NCI-H748 (cell line): ENCODE results near the gene PARP3.

Experiments
- DNase-seq: peaks from one replicate; lab custom pipeline; 2025; ENCODE audit not compliant: unreplicated experiment; lab: John Stamatoyannopoulos, UW

Gene PARP3

DNA sequence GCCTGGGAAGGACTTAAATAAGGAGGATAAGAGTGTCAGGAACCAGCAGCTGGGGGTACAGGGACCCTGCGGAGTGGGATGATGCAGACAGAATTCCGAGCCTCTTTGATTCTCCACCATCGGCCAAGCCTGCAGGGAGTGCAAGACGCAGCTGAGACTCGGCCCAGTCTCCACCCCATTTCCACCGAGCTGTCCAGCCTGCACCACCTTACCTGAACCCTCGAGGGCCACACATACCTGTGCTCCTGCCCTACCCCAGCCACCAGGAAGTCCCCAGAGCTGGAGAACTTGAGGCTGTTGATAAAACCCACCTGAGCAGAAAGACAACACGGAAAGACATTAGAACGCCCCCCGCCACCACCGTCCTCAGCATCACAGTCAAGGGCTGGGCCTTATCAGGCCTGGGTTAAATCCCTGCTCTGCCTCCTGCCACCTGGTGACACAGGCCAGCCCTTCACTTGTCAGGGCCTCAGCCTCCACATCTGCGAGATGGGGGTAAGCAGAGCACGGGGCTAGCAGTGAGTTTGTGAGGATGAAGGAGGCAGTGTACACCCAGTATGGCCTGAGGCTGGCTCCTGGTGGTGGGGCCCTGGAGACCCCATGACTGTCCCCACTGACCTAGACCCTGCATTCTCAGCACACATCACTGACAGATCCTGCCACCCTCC, 8.6 kb upstream of the PARP3 start:
- DNase-seq = no peak

DNA sequence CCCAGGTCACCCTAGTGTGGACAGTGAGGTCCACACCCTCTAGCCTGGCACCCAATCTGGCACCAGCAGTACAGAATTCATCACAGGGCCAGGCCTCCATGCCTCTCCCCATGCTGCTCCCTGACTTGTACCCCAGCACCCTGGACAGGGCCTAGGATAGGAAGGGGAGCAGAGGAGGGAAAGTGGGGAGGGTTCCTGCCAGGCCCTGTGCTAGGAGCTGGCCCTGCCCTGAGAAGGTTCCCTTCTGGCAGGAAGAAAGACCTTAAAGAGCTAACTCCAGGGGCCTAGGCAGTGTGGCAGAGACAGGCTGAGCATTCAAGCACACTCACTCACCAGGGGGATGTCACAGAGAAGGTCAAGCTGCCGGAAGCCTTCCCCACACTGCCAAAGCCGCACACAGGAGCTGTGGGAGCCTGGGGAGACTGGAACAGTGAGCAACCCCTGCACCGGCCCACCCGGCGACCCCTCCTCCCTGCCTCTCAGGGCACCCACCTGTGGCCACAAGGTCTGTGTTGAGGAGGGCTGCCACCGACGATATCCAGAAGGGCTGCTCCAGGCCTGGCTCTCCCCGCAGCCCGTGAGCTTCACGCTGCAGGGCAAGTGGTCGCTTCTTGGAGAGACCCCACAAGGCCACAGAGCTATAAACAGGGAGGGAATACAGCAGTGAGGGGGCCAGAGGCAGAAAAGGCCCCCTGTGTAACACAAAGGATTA, 7.9 kb upstream of the PARP3 start:
- DNase-seq = no peak

DNA sequence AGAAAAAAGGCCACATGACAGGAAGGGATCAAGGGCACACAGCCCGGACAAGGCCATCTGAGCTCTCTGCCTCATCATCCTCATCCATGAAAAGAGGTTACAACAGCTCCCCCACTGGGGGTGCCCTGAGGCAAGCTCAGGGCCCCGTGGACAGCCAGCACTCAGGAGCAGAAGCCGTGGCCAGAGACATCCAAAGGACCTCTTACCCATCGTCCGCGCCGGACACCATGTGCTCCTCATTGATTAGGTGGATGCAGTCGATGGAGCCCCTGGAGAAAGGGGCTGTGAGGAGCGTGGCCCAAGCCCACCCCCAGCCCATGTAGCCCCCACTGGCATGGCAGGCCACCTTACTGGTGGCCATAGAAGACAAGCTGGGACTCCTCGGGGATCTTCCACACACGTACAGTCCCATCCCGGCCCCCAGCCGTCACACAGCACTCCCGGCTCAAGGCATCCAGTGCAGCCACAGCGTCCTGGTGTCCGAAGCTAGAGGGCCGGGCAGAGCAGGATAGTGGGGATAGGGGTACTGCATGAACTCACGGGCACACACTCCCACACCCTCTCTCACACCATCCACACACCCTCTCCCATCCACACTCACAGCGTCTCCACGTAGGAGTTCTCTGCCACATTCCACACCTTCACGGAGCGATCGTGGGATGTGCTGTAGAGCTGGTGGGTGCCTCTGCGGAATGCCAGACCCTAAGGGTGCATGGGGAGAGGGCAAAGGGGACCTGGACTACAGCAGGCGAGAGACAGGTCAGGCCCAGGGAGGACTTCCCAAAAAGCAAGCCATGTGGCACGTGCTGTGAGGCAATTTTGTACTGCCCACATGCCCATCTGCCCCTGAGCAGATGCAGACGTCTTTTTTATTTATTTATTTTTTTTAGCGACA, 6.9 kb upstream of the PARP3 start:
- no peak for DNase-seq

DNA sequence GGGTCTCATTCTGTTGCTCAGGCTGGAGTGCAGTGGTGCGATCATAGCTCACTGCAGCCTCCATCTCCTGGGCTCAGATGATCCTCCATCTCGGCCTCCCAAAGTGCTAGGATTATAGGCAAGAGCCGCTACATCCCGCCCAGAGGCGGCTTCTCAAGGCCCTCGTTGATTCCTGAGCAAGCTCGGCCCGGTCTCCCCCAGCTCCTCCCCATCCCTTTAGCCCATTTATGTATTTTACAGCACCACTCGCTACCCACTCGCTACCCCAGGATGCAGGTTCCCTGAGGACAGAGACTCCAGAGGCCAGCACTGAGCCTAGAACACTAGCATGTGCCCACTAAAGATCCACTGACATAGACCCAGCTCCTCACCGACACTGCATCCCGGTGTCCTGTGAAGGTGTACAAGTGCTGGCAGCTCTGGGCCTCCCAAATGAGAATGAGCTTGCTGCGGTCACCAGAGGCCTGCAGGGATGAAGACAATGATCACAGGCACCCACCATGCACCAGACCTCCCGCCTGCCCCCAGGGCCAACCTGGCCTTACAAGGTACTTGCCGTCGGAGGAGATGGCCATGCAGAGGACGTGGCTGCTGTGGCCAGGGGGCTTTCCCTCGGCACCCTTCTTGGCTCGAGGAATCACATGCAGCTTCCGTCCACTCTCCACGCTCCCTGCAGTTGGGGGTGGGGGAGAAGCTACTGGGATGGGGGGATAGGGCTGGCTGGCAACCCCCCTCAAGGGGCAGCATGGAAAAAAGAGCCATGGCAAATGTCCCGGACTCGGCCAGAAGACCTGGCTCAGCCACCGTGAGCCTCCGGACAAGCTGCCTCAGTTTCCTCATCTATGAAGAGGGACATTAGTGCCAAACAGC, 6.0 kb upstream of the PARP3 start:
- DNase-seq = no peak

DNA sequence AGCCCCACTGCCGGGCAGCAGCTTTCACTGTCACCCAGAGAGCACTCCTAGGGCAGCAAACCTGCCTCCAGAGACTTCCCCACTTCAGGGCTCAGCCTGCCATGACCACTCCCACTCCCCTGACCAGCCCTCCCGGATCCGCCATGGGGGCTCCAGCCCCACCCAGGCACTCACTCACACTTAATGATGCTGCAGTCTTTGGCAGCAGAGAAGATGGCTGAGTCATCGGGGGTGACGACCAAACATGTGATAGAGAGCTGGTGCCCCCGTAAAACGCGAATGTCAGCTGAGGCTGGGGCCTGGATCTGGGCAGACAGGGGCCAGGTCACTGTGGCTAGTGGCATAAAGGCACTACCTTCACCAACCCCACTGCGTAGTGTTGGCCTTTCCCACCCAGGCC, 5.1 kb upstream of the PARP3 start:
- DNase-seq = no peak

DNA sequence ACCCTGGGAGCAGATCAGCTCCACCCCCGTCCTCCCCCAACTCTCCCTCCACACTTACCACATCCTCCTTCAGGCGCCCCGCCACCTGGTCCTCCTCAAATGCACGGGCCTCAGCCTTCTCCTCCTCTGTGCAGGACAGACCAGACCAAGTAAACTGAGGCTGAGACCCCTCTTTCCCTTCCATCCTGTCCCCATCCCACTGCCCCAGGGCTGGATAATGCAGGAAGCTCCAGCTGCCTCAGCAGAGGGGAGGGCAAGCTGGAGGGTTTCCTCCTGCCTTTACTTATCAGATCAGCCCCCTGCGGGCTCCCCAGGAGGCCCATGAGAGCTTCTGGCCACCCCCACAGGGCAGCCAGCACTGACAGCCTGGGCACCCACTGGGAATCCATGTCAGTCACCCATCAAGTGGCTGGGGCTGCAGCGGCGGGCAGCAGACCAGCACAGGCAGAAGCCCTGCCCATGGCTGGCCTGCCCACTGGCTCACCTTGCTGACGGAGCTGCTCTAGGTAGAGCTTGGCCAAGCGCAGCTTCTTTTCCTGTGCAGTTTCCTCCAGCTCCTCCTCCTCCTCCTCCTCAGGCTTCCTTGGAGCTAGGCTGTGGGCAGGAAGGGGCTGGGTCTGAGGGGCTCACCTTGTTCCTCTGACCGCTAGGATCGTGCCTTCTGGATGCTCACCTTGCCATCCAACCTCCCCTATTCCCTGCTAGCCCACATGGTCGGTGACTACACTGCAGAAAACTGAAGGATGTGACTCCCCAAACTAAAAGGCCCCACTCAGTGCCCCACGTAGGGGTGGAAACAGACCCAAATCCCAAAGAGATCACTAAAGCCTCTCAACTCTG, 4.3 kb upstream of the PARP3 start:
- DNase-seq = no peak

DNA sequence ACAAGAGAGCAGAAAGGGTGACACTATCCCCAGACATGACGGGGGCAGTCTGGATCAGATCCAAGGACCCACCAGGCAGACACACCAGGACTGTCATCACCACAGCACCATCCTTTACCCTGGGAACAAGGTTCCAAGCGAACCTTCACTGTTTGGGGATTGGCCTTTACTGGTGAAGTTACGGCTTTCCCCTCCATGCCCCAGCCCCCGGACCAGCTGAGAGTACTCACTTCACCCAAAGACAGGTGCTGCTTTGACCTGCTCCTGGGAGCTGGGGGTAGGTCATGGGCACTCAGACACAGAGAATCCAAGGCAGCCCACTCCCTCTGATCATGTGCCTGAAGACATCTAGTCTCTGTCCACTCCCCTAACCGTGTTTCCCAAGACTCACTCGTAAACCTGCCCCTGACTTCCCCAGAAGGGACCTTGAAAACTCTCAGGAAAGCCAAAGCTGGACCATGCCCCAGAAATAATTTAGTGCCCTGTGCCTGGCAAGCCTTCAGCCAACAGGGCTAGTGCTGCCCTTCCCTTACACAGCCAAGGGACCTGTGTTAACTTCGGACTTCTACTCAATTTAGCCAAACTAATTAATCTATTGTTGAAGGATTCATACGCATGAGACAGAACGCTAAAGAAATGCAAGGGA, 3.3 kb upstream of the PARP3 start:
- no peak for DNase-seq

DNA sequence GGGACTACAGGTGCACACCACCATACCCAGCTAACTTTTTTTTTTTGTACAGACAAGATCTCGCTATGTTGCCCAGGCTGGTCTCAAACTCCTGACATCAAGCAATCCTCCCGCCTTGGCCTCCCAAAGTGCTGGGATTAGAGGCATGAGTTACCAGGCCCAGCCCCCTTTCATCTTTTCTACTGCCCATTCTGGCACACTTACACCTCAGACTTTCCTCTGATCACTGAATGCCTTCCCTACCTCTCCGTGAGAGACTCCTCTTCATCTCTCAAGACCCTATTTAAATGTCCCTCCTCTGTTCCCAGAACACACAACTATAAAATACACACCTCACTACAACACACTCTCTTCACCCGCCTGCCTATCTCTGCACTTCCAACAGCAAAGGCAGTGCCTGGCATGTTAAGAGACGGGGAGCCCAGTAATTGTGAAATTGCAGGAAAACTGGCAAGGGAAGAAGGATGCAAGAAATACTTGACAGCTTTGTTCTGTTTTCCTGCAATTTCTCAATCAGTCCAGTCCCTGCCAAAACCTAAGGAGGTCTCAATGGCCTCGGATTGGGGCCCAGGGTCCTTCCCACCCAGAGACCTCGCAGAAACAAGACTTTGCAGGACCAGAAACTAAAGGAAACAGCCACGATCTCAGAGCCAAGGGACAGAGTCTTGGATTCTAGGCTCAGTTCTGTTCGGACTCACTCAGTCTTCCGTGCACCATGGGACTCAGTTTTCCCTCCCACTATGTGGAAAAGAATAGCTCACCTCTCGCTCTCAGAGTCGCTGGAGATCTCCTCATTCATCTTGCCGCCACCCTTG, 1.3 kb upstream of the PARP3 start:
- DNase-seq = no peak

DNA sequence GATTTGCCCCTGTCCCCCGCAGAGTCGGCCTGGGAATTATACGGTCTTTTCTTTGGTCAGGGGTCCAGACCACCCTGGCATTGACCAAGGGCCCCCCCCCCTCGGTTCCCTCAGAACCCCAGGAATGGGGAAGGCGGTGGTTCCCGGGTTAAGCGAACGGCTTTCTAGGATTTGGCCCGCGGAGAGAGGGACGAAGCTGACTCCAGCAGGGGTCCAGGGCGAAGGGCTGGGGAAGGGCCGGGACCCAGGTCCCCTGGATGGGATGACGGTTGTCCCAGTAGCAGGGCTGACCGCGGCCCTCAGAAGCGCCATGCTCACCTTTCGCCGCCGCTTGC, 733 bp upstream of the PARP3 start:
- DNase-seq = no peak

DNA sequence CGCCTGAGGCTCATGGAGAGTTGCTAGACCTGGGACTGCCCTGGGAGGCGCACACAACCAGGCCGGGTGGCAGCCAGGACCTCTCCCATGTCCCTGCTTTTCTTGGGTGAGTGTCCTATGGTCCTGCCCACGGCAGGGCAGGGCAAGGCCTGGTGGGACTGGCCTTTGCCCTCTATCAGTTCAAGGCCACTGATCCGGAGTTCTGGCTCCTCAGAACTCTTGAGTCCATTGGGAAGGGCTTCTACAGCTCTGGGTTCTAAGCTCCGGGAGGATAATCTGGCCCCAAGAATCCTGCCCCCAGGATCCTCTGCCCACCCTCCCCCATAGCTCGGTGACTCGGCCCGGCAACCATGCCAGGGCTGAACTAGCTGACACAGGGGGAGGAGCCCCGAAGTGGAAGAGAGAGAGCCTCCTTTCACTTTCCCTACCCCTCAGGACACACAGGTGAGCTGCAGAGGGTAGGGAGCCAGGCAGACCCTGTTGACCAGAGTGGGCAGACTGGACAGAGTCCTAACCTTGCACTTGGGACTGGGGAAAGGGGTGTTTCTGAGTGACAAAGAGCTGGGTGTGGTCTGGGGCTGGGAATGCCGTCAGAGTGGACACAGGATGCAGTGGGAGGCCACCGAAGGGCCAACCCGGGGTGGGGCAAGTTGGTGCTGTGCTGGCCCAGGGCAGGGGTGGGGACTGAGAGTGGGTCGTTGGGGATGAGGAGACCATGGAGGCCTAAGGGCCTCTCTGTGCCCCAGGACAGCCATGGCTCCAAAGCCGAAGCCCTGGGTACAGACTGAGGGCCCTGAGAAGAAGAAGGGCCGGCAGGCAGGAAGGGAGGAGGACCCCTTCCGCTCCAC, 664 bp downstream of the PARP3 start:
- no peak for DNase-seq

DNA sequence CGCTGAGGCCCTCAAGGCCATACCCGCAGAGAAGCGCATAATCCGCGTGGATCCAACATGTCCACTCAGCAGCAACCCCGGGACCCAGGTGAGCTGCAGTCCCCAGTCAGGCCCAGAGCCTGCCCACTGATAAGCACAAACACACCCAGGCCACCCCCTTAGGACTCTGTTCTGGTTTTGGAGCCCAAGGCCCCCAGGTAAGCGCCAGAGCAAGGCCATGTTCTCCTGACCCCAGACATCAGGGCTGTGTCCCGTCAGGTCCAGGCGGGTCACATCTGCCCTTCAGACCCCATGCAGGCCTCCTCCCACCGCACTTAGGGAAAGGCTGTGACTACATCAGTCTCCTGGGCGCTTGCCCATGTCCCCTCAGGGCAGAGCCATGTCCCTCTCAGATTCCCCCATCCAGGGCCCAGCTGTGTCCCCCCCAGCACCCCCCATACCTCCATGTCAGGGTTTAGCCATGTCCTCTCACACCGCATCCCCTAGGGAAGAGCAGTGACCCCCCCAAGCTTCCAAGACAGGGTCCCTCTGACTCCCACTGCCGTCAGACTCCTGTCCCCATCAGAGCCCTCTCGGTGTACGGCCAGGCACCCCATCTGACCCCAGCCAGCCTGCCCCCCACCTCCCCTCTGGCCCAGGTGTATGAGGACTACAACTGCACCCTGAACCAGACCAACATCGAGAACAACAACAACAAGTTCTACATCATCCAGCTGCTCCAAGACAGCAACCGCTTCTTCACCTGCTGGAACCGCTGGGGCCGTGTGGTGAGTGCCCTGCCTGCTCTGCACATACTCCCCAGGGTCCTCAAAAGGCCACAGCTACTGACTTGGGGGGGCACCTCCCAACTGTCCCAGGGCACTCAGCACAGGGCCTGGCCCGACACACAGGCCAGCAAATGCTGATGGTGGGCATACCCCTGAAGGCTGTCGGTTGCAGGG, 1.6 kb downstream of the PARP3 start:
- no peak for DNase-seq

DNA sequence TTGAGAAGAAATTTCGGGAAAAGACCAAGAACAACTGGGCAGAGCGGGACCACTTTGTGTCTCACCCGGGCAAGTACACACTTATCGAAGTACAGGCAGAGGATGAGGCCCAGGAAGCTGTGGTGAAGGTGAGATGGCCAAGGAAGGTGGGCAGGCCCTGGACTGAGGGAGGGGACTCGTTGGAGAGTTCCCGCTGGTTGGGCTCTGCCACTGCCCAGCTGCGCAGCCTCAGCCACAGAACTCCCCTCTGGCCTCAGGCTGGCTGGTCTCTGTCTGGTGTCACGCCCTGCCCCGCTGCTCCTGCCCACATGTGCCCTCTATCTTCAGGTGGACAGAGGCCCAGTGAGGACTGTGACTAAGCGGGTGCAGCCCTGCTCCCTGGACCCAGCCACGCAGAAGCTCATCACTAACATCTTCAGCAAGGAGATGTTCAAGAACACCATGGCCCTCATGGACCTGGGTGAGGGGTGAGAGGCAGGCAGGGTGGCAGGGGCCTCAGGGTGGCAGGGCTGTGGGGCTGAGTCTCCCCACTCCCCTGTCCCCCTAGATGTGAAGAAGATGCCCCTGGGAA, 2.4 kb downstream of the PARP3 start:
- no peak for DNase-seq

DNA sequence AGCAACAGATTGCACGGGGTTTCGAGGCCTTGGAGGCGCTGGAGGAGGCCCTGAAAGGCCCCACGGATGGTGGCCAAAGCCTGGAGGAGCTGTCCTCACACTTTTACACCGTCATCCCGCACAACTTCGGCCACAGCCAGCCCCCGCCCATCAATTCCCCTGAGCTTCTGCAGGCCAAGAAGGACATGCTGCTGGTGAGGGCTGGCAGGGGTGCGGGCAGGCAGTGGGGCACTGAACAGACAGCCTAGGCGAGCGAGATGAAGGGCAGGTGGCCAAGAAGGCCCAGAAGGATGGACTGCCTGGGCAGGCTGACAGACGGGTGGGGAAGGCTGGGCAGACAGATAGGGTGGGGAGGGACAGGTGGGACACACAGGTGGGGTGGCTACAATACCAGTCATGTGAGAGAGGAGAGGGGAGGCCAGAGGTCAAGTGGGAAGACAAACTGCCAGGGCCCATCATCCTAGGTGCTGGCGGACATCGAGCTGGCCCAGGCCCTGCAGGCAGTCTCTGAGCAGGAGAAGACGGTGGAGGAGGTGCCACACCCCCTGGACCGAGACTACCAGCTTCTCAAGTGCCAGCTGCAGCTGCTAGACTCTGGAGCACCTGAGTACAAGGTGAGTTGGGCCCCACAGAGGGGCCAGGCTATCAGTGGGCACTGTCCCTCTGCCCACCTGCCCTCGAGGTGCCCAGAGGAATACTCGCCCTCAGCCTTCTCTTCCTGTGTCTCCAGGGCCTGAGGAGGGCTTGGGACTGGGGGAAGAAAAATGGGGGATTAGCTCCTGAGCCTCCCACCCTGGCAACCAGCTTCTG, 3.1 kb downstream of the PARP3 start:
- DNase-seq = no peak

DNA sequence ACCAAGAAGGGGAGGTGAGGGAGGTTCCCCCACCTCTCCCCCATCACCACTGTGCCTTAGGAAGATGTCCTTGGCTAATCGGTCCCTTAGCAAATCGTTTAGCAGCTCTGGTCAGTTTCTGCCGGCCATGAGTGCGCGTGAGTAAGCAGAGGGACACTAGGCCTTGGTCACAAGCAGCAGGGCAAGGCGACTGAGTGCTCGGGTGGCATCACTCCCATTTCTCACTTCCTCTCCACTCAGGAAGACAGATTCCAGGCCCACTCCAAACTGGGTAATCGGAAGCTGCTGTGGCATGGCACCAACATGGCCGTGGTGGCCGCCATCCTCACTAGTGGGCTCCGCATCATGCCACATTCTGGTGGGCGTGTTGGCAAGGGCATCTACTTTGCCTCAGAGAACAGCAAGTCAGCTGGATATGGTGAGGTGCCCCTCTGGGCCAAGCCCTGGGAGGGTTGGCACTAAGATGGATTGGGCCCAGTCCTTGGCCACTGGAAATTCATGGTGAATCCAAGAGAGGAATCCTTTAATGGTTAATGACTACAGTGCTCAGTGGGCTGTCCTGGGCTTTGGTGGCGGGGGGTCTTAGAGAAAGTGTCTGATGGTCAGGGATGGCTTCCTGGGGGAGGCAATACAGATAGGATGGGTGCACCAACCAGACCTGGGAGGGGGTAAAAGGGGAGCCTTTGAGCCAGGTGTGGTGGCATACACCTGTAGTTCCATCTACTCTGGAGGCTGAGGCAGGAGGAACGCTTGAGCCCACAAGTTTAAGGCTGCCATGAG, 4.0 kb downstream of the PARP3 start:
- no peak for DNase-seq

DNA sequence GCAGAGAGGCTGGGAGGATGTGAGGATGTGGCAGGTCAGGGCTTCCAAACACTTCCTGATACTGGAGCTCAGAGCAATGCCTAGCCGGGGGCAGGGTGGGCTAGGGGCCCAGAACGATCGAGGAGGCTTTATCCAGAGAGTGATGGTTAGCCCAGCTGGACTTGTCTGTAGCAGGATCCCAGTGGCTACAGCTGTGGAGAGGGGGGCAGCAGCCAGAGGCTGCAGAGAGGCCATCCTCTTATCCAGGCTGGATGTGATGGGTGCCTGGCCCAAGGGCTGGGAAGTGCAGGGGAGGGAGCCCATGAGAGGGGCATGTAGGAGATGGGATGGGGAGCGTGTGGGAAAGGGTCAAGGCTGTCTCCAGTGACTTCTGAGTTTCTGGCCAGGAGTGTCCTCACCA, 4.6 kb downstream of the PARP3 start:
- DNase-seq = no peak
